ENCODE data around the gene CYP4F3. TPM values are rescaled to one million over a fixed set of nuclear protein-coding genes. Genes with fewer than 3 reads are reported as not detected.

CYP4F3 gene
- polyA plus RNA-seq, 2 donors: 11.6 to 17.1 TPM

GRCh38 chr19:15629003-15629880 is 11.5 kb upstream of the CYP4F3 start:
- Histone ChIP-seq H3K4me3 (ENCODE audit: low read depth in 1 of 2, low read length in 2 of 2) (no peak overlapping the region), H3K36me3 (ENCODE audit: control insufficient read depth in 2 of 2, insufficient read depth in 2 of 2, low read length in 1 of 2) (no peaks in the 10 kb centered on the region), H3K27me3 (ENCODE audit: control insufficient read depth in 1 of 2, insufficient read depth in 2 of 2, low read length in 2 of 2) (no peaks in the 10 kb centered on the region), H3K9me3 (ENCODE audit: control insufficient read depth in 2 of 2, insufficient read depth in 1 of 2, low read depth in 1 of 2, low read length in 1 of 2) (no peaks in the 10 kb centered on the region), H3K4me1 (ENCODE audit: control insufficient read depth in 2 of 2, insufficient read depth in 2 of 2, low read length in 1 of 2) (peaks cover 0 to 4% of the 10 kb centered on the region in 2 donors), H3K27ac (ENCODE audit: low read depth in 2 of 2, low read length in 1 of 2) (no peak overlapping the region)
- 10 to 16% methylated on average over 25 of the region's 25 CpGs for WGBS, 2 donors

- WGBS, 2 donors: 2 to 3% methylated on average over 8 to 9 of the region's 9 CpGs
- Histone ChIP-seq H3K27ac (ENCODE audit: low read depth in 2 of 2, low read length in 1 of 2) (no peak overlapping the region), H3K9me3 (ENCODE audit: control insufficient read depth in 2 of 2, insufficient read depth in 1 of 2, low read depth in 1 of 2, low read length in 1 of 2) (no peaks in the 10 kb centered on the region)
Measured at GRCh38 chr19:15631817-15632216, 8.9 kb upstream of the CYP4F3 start.

DNA sequence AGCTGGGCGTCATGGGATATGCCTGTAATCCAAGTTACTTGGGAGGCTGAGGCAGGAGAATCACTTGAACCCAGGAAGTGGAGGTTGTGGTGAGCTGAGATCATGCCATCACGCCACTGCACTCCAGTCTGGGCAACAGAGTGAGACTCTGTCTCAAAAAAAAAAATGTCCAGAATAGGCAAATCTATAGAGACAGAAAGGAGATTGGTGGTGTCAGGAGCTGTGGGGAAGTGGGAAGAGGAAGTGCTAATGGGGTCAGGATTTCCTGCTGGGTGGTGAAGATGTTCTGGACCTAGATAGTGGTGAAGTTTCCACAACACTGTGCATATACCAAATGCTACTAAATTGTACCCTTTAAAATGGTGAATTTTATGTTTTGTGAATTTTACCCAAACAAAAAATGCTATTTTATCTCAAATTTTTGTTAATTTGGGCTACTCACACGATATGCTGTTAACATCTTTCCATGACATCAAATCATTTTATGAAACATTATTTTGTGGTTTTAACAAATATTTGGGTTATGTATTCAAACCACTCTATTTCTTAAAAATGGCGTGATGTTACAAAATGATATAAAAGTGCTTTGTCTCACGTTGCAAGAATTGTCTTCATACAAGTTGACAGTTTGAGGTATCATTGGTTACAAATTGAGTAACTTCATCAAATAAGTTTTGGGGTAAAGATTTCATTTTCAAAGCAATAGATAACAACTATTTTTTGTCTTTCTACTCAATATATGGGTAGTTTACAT is 7.4 kb upstream of the CYP4F3 start:
- H3K9me3 ChIP-seq (ENCODE audit: control insufficient read depth in 2 of 2, insufficient read depth in 1 of 2, low read depth in 1 of 2, low read length in 1 of 2): no peaks in the 10 kb centered on the region
- H3K36me3 ChIP-seq (ENCODE audit: control insufficient read depth in 2 of 2, insufficient read depth in 2 of 2, low read length in 1 of 2): no peaks in the 10 kb centered on the region
- no peak overlapping the region for H3K27ac ChIP-seq (ENCODE audit: low read depth in 2 of 2, low read length in 1 of 2)
- H3K4me1 ChIP-seq (ENCODE audit: control insufficient read depth in 2 of 2, insufficient read depth in 2 of 2, low read length in 1 of 2): peaks cover 4 to 11% of the 10 kb centered on the region in 2 donors
- 54 to 59% methylated on average over 5 of the region's 5 CpGs for WGBS, 2 donors
- no peaks in the 10 kb centered on the region for H3K27me3 ChIP-seq (ENCODE audit: control insufficient read depth in 1 of 2, insufficient read depth in 2 of 2, low read length in 2 of 2)
- no peak overlapping the region for H3K4me3 ChIP-seq (ENCODE audit: low read depth in 1 of 2, low read length in 2 of 2)

More at GRCh38 chr19:15631817-15632216, 8.9 kb upstream of the CYP4F3 start:
- no peaks in the 10 kb centered on the region for H3K36me3 ChIP-seq (ENCODE audit: control insufficient read depth in 2 of 2, insufficient read depth in 2 of 2, low read length in 1 of 2)
- peaks cover 4 to 11% of the 10 kb centered on the region in 2 donors for H3K4me1 ChIP-seq (ENCODE audit: control insufficient read depth in 2 of 2, insufficient read depth in 2 of 2, low read length in 1 of 2)
- H3K27me3 ChIP-seq (ENCODE audit: control insufficient read depth in 1 of 2, insufficient read depth in 2 of 2, low read length in 2 of 2): no peaks in the 10 kb centered on the region
- no peak overlapping the region for H3K4me3 ChIP-seq (ENCODE audit: low read depth in 1 of 2, low read length in 2 of 2)

GRCh38 chr19:15634105-15634504 is 6.6 kb upstream of the CYP4F3 start:
- Histone ChIP-seq H3K4me1 (ENCODE audit: control insufficient read depth in 2 of 2, insufficient read depth in 2 of 2, low read length in 1 of 2) (peaks cover 2 to 11% of the 10 kb centered on the region in 2 donors), H3K9me3 (ENCODE audit: control insufficient read depth in 2 of 2, insufficient read depth in 1 of 2, low read depth in 1 of 2, low read length in 1 of 2) (no peaks in the 10 kb centered on the region), H3K4me3 (ENCODE audit: low read depth in 1 of 2, low read length in 2 of 2) (no peak overlapping the region), H3K27ac (ENCODE audit: low read depth in 2 of 2, low read length in 1 of 2) (no peak overlapping the region), H3K27me3 (ENCODE audit: control insufficient read depth in 1 of 2, insufficient read depth in 2 of 2, low read length in 2 of 2) (no peaks in the 10 kb centered on the region), H3K36me3 (ENCODE audit: control insufficient read depth in 2 of 2, insufficient read depth in 2 of 2, low read length in 1 of 2) (no peaks in the 10 kb centered on the region)
- WGBS, 2 donors: 71 to 74% methylated on average over 3 of the region's 3 CpGs

GRCh38 chr19:15635016-15635805 is 5.5 kb upstream of the CYP4F3 start:
- H3K4me1 ChIP-seq (ENCODE audit: control insufficient read depth in 2 of 2, insufficient read depth in 2 of 2, low read length in 1 of 2): peaks cover 0 to 18% of the 10 kb centered on the region in 2 donors
- no peaks in the 10 kb centered on the region for H3K9me3 ChIP-seq (ENCODE audit: control insufficient read depth in 2 of 2, insufficient read depth in 1 of 2, low read depth in 1 of 2, low read length in 1 of 2)
- no peaks in the 10 kb centered on the region for H3K27me3 ChIP-seq (ENCODE audit: control insufficient read depth in 1 of 2, insufficient read depth in 2 of 2, low read length in 2 of 2)
- no peaks in the 10 kb centered on the region for H3K36me3 ChIP-seq (ENCODE audit: control insufficient read depth in 2 of 2, insufficient read depth in 2 of 2, low read length in 1 of 2)
- no peak overlapping the region for H3K4me3 ChIP-seq (ENCODE audit: low read depth in 1 of 2, low read length in 2 of 2)
- WGBS, 2 donors: 54 to 58% methylated on average over 2 of the region's 2 CpGs
- peak overlapping the region in 1 of 2 donors; percentile 40 for H3K27ac ChIP-seq (ENCODE audit: low read depth in 2 of 2, low read length in 1 of 2)

GRCh38 chr19:15636026-15636425 is 4.7 kb upstream of the CYP4F3 start:
- Histone ChIP-seq H3K27me3 (ENCODE audit: control insufficient read depth in 1 of 2, insufficient read depth in 2 of 2, low read length in 2 of 2) (no peaks in the 10 kb centered on the region), H3K4me1 (ENCODE audit: control insufficient read depth in 2 of 2, insufficient read depth in 2 of 2, low read length in 1 of 2) (peaks cover 0 to 18% of the 10 kb centered on the region in 2 donors), H3K36me3 (ENCODE audit: control insufficient read depth in 2 of 2, insufficient read depth in 2 of 2, low read length in 1 of 2) (no peaks in the 10 kb centered on the region), H3K9me3 (ENCODE audit: control insufficient read depth in 2 of 2, insufficient read depth in 1 of 2, low read depth in 1 of 2, low read length in 1 of 2) (no peaks in the 10 kb centered on the region), H3K4me3 (ENCODE audit: low read depth in 1 of 2, low read length in 2 of 2) (no peak overlapping the region), H3K27ac (ENCODE audit: low read depth in 2 of 2, low read length in 1 of 2) (peak overlapping the region in 1 of 2 donors; percentile 40)
- WGBS, 2 donors: 76 to 83% methylated on average over 2 of the region's 2 CpGs

- Histone ChIP-seq H3K27me3 (ENCODE audit: control insufficient read depth in 1 of 2, insufficient read depth in 2 of 2, low read length in 2 of 2) (no peaks in the 10 kb centered on the region), H3K36me3 (ENCODE audit: control insufficient read depth in 2 of 2, insufficient read depth in 2 of 2, low read length in 1 of 2) (peaks cover 0 to 2% of the 10 kb centered on the region in 2 donors), H3K4me3 (ENCODE audit: low read depth in 1 of 2, low read length in 2 of 2) (no peak overlapping the region), H3K27ac (ENCODE audit: low read depth in 2 of 2, low read length in 1 of 2) (peak overlapping the region; percentile 84 to 92), H3K4me1 (ENCODE audit: control insufficient read depth in 2 of 2, insufficient read depth in 2 of 2, low read length in 1 of 2) (peaks cover 8 to 30% of the 10 kb centered on the region in 2 donors), H3K9me3 (ENCODE audit: control insufficient read depth in 2 of 2, insufficient read depth in 1 of 2, low read depth in 1 of 2, low read length in 1 of 2) (no peaks in the 10 kb centered on the region)
Measured at GRCh38 chr19:15639596-15639995, 1.1 kb upstream of the CYP4F3 start.

GRCh38 chr19:15640904-15641597 is 354 bp downstream of the CYP4F3 start:
- H3K36me3 ChIP-seq (ENCODE audit: control insufficient read depth in 2 of 2, insufficient read depth in 2 of 2, low read length in 1 of 2): peaks cover 0 to 2% of the 10 kb centered on the region in 2 donors
- H3K9me3 ChIP-seq (ENCODE audit: control insufficient read depth in 2 of 2, insufficient read depth in 1 of 2, low read depth in 1 of 2, low read length in 1 of 2): no peaks in the 10 kb centered on the region
- peak overlapping the region; percentile 90 to 97 for H3K27ac ChIP-seq (ENCODE audit: low read depth in 2 of 2, low read length in 1 of 2)
- peaks cover 8 to 23% of the 10 kb centered on the region in 2 donors for H3K4me1 ChIP-seq (ENCODE audit: control insufficient read depth in 2 of 2, insufficient read depth in 2 of 2, low read length in 1 of 2)
- H3K4me3 ChIP-seq (ENCODE audit: low read depth in 1 of 2, low read length in 2 of 2): peak overlapping the region; percentile 13 to 17
- H3K27me3 ChIP-seq (ENCODE audit: control insufficient read depth in 1 of 2, insufficient read depth in 2 of 2, low read length in 2 of 2): no peaks in the 10 kb centered on the region
- 61 to 71% methylated on average over 12 of the region's 12 CpGs for WGBS, 2 donors
